ENCODE results near the gene HSD17B14. TPM values are rescaled to one million over a fixed set of nuclear protein-coding genes. Genes with fewer than 3 reads are reported as not detected.
A peak's percentile ranks its signal among the peaks of the same experiment; 100 is the strongest.

HSD17B14 gene
- total and polyA plus RNA-seq, 2 of the 13 experiments (the other 11 are each of a cell fraction or from before 2014, with no cell fraction given): 0.58 to 1.2 TPM

GRCh38 chr19:48780631-48781391, 55.5 kb downstream of the HSD17B14 start (continued):
- TF ChIP-seq THAP7 (CRISPR knock-in tag; IDR thresholded peaks at IDR 0.05) (no peak), GABPB1 (CRISPR knock-in tag; IDR thresholded peaks at IDR 0.05) (no peak), DRAP1 (CRISPR knock-in tag; IDR thresholded peaks at IDR 0.05) (peak; percentile 68), SUZ12 (IDR thresholded peaks at IDR 0.05; ENCODE audit: low read depth, low read length) (no peak), HOXA5 (CRISPR knock-in tag; IDR thresholded peaks at IDR 0.05) (peak; percentile 90), MIXL1 (CRISPR knock-in tag; IDR thresholded peaks at IDR 0.05) (peak; percentile 39; the same call in 1 of the 2 replicates), KDM5A (IDR thresholded peaks at IDR 0.05; ENCODE audit: borderline replicate concordance, low read length) (no peak), ESRRA (CRISPR knock-in tag; IDR thresholded peaks at IDR 0.05; ENCODE audit: low read depth) (no peak), MEF2D (CRISPR knock-in tag; IDR thresholded peaks at IDR 0.05) (no peak), ELF1 (CRISPR knock-in tag; IDR thresholded peaks at IDR 0.05) (0 out of 2 replicates have a peak, but pooled peaks have one; percentile 10), FOXP4 (CRISPR knock-in tag; IDR thresholded peaks at IDR 0.05) (peak; percentile 67), ZNF333 (CRISPR knock-in tag; IDR thresholded peaks at IDR 0.05; ENCODE audit: borderline replicate concordance) (no peak), MED13 (CRISPR knock-in tag; IDR thresholded peaks at IDR 0.05) (no peak), ZNF18 (CRISPR knock-in tag; IDR thresholded peaks at IDR 0.05; ENCODE audit: insufficient replicate concordance) (peak; percentile 33), ZFY (CRISPR knock-in tag; IDR thresholded peaks at IDR 0.05) (0 out of 2 replicates have a peak, but pooled peaks have one; percentile 24), FIP1L1 (IDR thresholded peaks at IDR 0.05; ENCODE audit: borderline replicate concordance, insufficient read depth, low read depth, low read length) (no peak), POLR2AphosphoS2 (IDR thresholded peaks at IDR 0.05; ENCODE audit: low read depth, low read length) (no peak), PAF1 (CRISPR knock-in tag; IDR thresholded peaks at IDR 0.05) (no peak), ZNF292 (CRISPR knock-in tag; IDR thresholded peaks at IDR 0.05; ENCODE audit: borderline replicate concordance, low read depth) (no peak), ZNF672 (CRISPR knock-in tag; IDR thresholded peaks at IDR 0.05) (no peak), SP140L (CRISPR knock-in tag; IDR thresholded peaks at IDR 0.05; ENCODE audit: borderline replicate concordance) (no peak), MNT (IDR thresholded peaks at IDR 0.05) (peak; percentile 22; the same call in 1 of the 2 replicates), TRIM24 (CRISPR knock-in tag; IDR thresholded peaks at IDR 0.05) (no peak), RBM22 (optimal IDR thresholded peaks at IDR 0.05; ENCODE audit: low read length) (no peak), ZNF792 (CRISPR knock-in tag; IDR thresholded peaks at IDR 0.05) (peak; percentile 42; the same call in 1 of the 2 replicates), ZNF773 (CRISPR knock-in tag; IDR thresholded peaks at IDR 0.05; ENCODE audit: borderline replicate concordance) (no peak)

All from HepG2 (cell line).